Uterus (tissue), 4 donors: Measurements from ENCODE around the gene BMF. TPM values are rescaled to one million over a fixed set of nuclear protein-coding genes. Genes with fewer than 3 reads are reported as not detected.

Experiments used
- DNase-seq, 2 donors: peaks; one replicate each; pipeline ENCODE4 v3.0.0-alpha.2; 2019 to 2020
- H3K27ac ChIP-seq, 2 donors: fragments of 200-600 bp; sonication (generic); 1 replicate in 1 of 2; 2 replicates in 1 of 2; pipeline ENCODE4 v1.5.1; 2016 to 2018
- H3K27me3 ChIP-seq, 2 donors: fragments of 200-600 bp; sonication (generic); one replicate each; pipeline ENCODE4 v1.5.1; 2018 to 2019; ENCODE audit warnings: control low read depth in 1 of 2
- H3K36me3 ChIP-seq, 2 donors: fragments of 200-600 bp; sonication (generic); one replicate each; pipeline ENCODE4 v1.5.1; 2019; ENCODE audit warnings: control low read depth in 1 of 2
- H3K4me1 ChIP-seq, 2 donors: fragments of 200-600 bp; sonication (generic); one replicate each; pipeline ENCODE4 v1.5.1; 2018 to 2019; ENCODE audit warnings: control low read depth in 1 of 2
- H3K4me3 ChIP-seq, 2 donors: fragments of 200-600 bp; sonication (generic); 1 replicate in 1 of 2; 2 replicates in 1 of 2; pipeline ENCODE4 v1.5.1; 2018 to 2019; ENCODE audit warnings: mild to moderate bottlenecking in 1 of 2
- H3K9me3 ChIP-seq, 2 donors: fragments of 200-600 bp; sonication (generic); one replicate each; pipeline ENCODE4 v1.5.1; 2019; ENCODE audit warnings: control low read depth in 1 of 2
- POLR2A ChIP-seq, 2 donors: fragments of 450-650 bp; IDR thresholded peaks; one replicate each; pipeline ENCODE4 v1.6.1; 2016; ENCODE audit warnings: antibody characterized with exemption in 2 of 2, mild to moderate bottlenecking in 1 of 2, moderate library complexity in 1 of 2
- intact Hi-C: fragments of 100-400 bp; cut with DNase I; formaldehyde crosslinking; loops from one replicate; pipeline ENCODE4 v1.15.1; 2023; ENCODE audit warnings: low total_unique reads
- total RNA-seq, 4 donors: library from RNA; depleted of rRNA in 3 of 4; stranded (reverse); fragments of >200 nt in 3 of 4; gene quantifications; one replicate each; pipeline versions ENCODE4 v1.1.0 to v1.2.4, GENCODE V29; 2014 to 2023
- TF ChIP-seq, protein P1 (sequence below), 4 experiments: fragments of 200-600 bp in 2 of 4; fragments of 450-650 bp in 2 of 4; sonication (generic) in 2 of 4; IDR thresholded peaks; one replicate each; pipeline ENCODE4 v1.5.1; 2016 to 2019; ENCODE audit warnings: antibody characterized with exemption in 4 of 4, mild to moderate bottlenecking in 2 of 4, moderate library complexity in 1 of 4
- donor health status: DM: yes; HTN: yes; CAD: no.

BMF gene
- total RNA-seq, 4 donors from 2014 or later = 7.1 to 46.2 (median 22.6) TPM

DNA sequence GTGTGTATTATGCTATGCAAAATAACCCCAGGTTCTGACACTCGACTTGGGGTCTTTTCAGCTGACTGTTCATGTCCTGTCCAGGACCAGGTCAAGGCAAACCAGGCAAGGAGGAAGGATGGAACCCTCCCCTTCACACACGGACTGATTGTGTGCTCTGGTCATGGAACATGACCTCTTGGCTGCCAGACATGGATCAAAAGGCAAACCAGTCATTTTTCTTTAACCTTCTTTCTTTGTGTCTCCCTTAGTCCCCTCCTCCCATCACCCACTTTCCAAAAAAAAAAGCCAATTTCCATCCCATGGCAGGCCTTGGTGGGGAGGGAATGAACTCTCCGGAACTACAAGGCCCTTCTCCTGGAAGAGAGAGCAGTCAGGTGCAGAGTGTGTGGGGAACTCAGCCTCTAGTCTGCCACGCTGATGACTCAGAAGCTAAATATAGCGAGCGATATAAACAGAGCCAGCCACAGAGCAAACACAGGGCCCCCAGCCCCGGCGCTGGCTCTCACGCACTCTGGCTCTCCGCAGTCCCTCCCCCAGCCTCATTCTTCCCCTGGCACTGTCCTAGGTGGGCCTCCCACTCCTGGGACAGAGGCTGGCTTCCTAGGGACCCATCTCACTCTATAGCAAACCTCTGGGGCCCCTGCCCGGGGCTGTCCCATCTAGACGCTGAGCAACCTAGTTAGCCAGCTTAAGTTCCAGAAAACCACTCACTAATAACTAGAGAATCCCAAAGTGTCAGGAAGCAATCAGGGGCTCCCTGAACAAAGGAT is 10.0 kb downstream of the BMF start:
- H3K4me1 ChIP-seq = peaks cover 32 to 59% of the 10 kb centered on the region in 2 donors
- intact Hi-C loops = no loop called here

DNA sequence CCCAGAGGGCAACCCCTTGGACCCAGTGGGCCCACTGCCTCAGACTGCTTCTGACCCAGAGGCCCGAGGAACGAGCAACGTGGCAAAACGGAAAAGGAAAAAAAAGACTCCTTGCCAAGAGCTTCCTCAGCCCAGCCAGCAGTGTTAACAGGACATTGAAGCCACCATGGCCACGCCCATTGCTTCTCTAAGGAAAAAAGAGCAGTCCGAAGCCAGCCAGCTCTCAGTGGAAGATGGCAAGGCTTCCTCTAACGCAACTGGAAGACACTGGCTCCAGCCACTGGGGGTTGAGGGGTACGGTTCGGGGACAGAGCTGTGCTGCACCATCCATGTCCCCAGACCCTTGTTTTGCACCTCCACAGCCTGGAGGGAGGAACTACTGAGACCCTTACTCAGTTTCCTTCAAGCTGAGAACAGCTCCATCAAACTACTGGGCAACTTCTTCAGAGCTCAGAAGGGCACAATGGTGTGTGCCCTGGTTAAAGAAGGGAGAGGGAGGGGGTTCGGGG is 10.7 kb downstream of the BMF start:
- Histone ChIP-seq H3K4me3 (no peak overlapping the region), H3K9me3 (no peaks in the 10 kb centered on the region), H3K36me3 (no peaks in the 10 kb centered on the region), H3K27me3 (no peaks in the 10 kb centered on the region), H3K4me1 (peaks cover 38 to 58% of the 10 kb centered on the region in 2 donors), H3K27ac (peak overlapping the region; percentile 95)
- TF ChIP-seq, protein P1, sequence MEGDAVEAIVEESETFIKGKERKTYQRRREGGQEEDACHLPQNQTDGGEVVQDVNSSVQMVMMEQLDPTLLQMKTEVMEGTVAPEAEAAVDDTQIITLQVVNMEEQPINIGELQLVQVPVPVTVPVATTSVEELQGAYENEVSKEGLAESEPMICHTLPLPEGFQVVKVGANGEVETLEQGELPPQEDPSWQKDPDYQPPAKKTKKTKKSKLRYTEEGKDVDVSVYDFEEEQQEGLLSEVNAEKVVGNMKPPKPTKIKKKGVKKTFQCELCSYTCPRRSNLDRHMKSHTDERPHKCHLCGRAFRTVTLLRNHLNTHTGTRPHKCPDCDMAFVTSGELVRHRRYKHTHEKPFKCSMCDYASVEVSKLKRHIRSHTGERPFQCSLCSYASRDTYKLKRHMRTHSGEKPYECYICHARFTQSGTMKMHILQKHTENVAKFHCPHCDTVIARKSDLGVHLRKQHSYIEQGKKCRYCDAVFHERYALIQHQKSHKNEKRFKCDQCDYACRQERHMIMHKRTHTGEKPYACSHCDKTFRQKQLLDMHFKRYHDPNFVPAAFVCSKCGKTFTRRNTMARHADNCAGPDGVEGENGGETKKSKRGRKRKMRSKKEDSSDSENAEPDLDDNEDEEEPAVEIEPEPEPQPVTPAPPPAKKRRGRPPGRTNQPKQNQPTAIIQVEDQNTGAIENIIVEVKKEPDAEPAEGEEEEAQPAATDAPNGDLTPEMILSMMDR (IDR thresholded peaks at IDR 0.05) = no peak
- no peak for TF ChIP-seq POLR2A (IDR thresholded peaks at IDR 0.05)
- peak; percentile 29 to 47 for DNase-seq
- intact Hi-C loops = no loop called here

More for the DNA sequence above, 10.0 kb downstream of the BMF start:
- TF ChIP-seq, protein P1 (IDR thresholded peaks at IDR 0.05) = no peak
- TF ChIP-seq POLR2A (IDR thresholded peaks at IDR 0.05) = peak; percentile 8 to 57
- Histone ChIP-seq H3K4me3 (peak overlapping the region in 1 of 2 donors; percentile 20), H3K27me3 (no peaks in the 10 kb centered on the region), H3K27ac (peak overlapping the region; percentile 95), H3K36me3 (no peaks in the 10 kb centered on the region), H3K9me3 (no peaks in the 10 kb centered on the region)
- DNase-seq = peak; percentile 76 to 88

DNA sequence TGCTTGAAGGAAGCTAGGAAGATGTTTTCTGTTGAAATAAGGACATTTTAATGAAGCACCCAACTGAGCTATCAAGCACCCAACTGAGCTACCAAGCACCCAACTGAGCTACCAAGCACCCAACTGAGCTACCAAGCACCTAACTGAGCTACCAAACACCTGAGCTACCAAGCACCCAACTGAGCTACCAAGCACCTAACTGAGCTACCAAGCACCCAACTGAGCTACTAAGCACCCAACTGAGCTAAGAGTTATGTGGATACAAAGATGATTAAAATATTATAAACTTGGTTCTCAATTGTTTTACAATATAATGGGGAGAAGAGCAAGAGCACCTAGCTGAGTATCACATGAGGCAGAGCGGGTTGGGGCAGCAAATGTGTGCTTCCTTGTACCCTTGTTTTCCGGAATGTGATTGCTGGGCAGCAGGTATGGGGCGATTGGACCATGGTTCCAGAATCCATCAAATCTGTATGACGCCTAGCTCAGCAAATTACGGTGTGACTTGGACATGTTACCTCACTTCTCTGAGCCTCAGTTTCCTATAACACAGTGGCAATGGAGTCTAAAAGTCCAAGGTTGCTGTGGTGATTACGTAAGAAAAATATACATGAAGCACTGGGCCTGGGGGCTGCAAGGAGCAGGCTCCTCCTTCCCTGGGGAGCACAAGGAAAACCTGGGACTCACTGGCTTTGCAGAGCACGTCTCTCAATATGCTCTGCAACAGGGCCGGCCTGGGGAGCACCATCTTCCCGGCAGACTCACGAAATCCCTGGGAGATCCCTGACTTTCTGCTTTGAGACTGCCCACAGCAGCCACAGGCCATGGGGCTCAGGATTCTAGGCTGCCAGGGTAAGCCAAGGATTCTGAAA is 11.3 kb downstream of the BMF start:
- H3K9me3 ChIP-seq = no peaks in the 10 kb centered on the region
- TF ChIP-seq, protein P1 (IDR thresholded peaks at IDR 0.05) = no peak
- no peak for TF ChIP-seq POLR2A (IDR thresholded peaks at IDR 0.05)
- H3K36me3 ChIP-seq = no peaks in the 10 kb centered on the region
- peaks cover 33 to 53% of the 10 kb centered on the region in 2 donors for H3K4me1 ChIP-seq
- no peak overlapping the region for H3K4me3 ChIP-seq
- peak overlapping the region; percentile 95 for H3K27ac ChIP-seq
- intact Hi-C loops = no loop called here
- DNase-seq = no peak
- no peaks in the 10 kb centered on the region for H3K27me3 ChIP-seq

DNA sequence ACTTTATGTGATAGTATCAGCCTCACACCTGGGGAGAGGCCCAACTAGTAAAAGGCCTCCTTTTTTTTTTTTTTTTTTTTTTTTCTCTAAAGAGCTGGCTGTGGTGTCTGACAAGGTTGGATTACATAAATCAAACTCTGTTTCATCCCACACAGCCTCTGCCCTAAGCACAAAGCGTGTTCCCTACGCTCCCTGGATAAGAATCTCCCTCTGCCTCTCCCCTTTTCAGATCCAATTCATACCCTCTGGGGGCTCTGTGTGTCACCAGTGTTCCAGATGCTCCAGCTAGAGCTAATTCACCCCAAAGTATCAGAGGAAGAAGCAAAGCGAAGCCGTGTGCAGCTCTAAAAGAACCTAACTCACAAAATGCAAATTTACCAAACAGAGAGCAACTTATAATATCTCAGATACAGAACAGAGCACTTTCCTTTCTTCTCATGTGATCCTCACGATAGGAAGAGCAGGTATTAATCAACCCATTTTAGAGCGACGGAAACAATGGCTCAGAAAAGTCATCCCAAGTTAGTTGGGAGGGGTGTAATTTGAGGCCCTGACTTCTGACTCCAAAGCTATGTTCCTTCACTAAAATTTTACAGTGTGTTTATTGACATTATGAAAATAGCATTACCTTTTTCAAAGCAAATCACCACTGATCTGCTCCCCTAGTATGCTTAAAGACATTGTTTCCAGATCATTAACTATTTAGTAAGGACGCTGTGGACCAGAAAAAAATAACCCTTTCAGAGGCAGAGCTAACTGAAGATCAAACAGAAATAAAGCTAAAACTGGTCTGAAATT is 12.4 kb downstream of the BMF start:
- no peaks in the 10 kb centered on the region for H3K36me3 ChIP-seq
- intact Hi-C loops = no loop called here
- no peaks in the 10 kb centered on the region for H3K9me3 ChIP-seq
- peak overlapping the region; percentile 95 for H3K27ac ChIP-seq
- peaks cover 26 to 49% of the 10 kb centered on the region in 2 donors for H3K4me1 ChIP-seq
- TF ChIP-seq POLR2A (IDR thresholded peaks at IDR 0.05) = no peak
- TF ChIP-seq, protein P1 (IDR thresholded peaks at IDR 0.05) = no peak
- no peak overlapping the region for H3K4me3 ChIP-seq
- no peaks in the 10 kb centered on the region for H3K27me3 ChIP-seq
- DNase-seq = peak in 1 of 2 donors; percentile 52
